Peyer's patch (tissue), 4 donors: Measurements from ENCODE around the gene RAPGEF2.

ENCODE experiments used
- CTCF ChIP-seq, 6 experiments: fragments of 450-650 bp in 4 of 6; fragments of 200-600 bp in 2 of 6; sonication (generic) in 1 of 6; IDR thresholded peaks; one replicate each; pipeline ENCODE4 v1.5.1; 2017 to 2019; ENCODE audit warnings: antibody characterized with exemption in 6 of 6, mild to moderate bottlenecking in 3 of 6, moderate library complexity in 1 of 6
- POLR2A ChIP-seq, 2 donors: fragments of 450-650 bp; IDR thresholded peaks; one replicate each; pipeline ENCODE4 v1.5.1; 2017; ENCODE audit warnings: antibody characterized with exemption in 2 of 2, mild to moderate bottlenecking in 2 of 2, moderate library complexity in 2 of 2

- TF ChIP-seq POLR2A (IDR thresholded peaks at IDR 0.05) (no peak), CTCF (IDR thresholded peaks at IDR 0.05) (no peak)
Measured at GRCh38 chr4:159150396-159150795, 47.5 kb downstream of the RAPGEF2 start.
